ENCODE results near the gene PBLD. TPM values are rescaled to one million over a fixed set of nuclear protein-coding genes. Genes with fewer than 3 reads are reported as not detected.

The PBLD gene
- polyA plus RNA-seq, 3 donors = 1.5 to 3.4 (median 2.5) TPM

DNA sequence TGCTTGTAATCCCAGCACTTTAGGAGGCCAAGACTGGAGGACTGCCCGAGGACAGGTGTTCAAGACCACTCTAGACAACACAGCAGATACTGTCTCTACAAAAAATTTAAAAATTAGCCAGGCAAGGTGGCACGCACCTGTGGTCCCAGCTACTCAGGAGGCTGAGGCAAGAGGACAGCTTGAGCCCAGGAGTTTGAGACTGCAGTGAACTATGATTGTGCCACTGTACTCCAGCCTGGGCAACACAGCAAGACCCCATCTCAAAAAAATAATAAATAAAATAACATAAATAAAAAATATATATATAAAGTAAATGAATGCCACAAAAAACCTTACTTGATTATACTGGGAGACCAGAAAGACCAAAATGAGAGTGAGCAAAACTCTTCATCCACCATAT lies 20.8 kb upstream of the PBLD start:
- no peak overlapping the region for H2AFZ ChIP-seq (ENCODE audit: insufficient read depth, low read depth, low read length, poor library complexity, severe bottlenecking)
- no peaks in the 10 kb centered on the region for H3K4me1 ChIP-seq (ENCODE audit: control insufficient read depth in 1 of 2, insufficient read depth in 2 of 2, low read length in 2 of 2)
- WGBS (ENCODE audit: insufficient coverage) = 90% methylated on average over 1 of the region's 2 CpGs
- H3K4me1 Mint-ChIP-seq = no peaks in the 10 kb centered on the region
- H3K27ac ChIP-seq (ENCODE audit: low read depth in 1 of 2, low read length in 2 of 2) = no peak overlapping the region
- H3K27ac Mint-ChIP-seq = no peak overlapping the region
- H3K36me3 ChIP-seq (replicated peaks in 1 of 2; ENCODE audit: control insufficient read depth in 1 of 2, insufficient read depth in 2 of 2, low read length in 2 of 2) = peaks cover 15 to 42% of the 10 kb centered on the region in 2 donors
- intact Hi-C loops (cut with micrococcal nuclease) = no loop called here
- H3K79me2 ChIP-seq (ENCODE audit: insufficient read depth, low read length) = no peaks in the 10 kb centered on the region
- no peaks in the 10 kb centered on the region for H4K20me1 ChIP-seq (ENCODE audit: insufficient read depth, low read length)
- peaks cover 36 to 39% of the 10 kb centered on the region in 2 donors for H3K36me3 Mint-ChIP-seq
- H3K4me3 ChIP-seq (replicated peaks in 1 of 3; ENCODE audit: low read depth in 2 of 3, low read length in 3 of 3) = no peak overlapping the region
- H3K4me3 Mint-ChIP-seq = no peak overlapping the region
- DNase-seq = no peak
- H3K9me3 ChIP-seq (replicated peaks in 1 of 2; ENCODE audit: control insufficient read depth in 1 of 2, insufficient read depth in 1 of 2, low read length in 2 of 2) = no peaks in the 10 kb centered on the region
- H3K27me3 ChIP-seq (ENCODE audit: control insufficient read depth in 2 of 2, insufficient read depth in 2 of 2, low read length in 2 of 2) = no peaks in the 10 kb centered on the region
- no peak overlapping the region for H3K9ac ChIP-seq (ENCODE audit: insufficient read depth, low read length, poor library complexity, severe bottlenecking)
- no peaks in the 10 kb centered on the region for H3K9me3 Mint-ChIP-seq
- H3K4me2 ChIP-seq (replicated peaks; ENCODE audit: extremely low read depth, low read length, poor library complexity, severe bottlenecking) = no peak overlapping the region
- TF ChIP-seq, protein P1, sequence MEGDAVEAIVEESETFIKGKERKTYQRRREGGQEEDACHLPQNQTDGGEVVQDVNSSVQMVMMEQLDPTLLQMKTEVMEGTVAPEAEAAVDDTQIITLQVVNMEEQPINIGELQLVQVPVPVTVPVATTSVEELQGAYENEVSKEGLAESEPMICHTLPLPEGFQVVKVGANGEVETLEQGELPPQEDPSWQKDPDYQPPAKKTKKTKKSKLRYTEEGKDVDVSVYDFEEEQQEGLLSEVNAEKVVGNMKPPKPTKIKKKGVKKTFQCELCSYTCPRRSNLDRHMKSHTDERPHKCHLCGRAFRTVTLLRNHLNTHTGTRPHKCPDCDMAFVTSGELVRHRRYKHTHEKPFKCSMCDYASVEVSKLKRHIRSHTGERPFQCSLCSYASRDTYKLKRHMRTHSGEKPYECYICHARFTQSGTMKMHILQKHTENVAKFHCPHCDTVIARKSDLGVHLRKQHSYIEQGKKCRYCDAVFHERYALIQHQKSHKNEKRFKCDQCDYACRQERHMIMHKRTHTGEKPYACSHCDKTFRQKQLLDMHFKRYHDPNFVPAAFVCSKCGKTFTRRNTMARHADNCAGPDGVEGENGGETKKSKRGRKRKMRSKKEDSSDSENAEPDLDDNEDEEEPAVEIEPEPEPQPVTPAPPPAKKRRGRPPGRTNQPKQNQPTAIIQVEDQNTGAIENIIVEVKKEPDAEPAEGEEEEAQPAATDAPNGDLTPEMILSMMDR (IDR thresholded peaks at IDR 0.05) = no peak
- no peaks in the 10 kb centered on the region for H3K27me3 Mint-ChIP-seq (ENCODE audit: low read depth in 3 of 3)

DNA sequence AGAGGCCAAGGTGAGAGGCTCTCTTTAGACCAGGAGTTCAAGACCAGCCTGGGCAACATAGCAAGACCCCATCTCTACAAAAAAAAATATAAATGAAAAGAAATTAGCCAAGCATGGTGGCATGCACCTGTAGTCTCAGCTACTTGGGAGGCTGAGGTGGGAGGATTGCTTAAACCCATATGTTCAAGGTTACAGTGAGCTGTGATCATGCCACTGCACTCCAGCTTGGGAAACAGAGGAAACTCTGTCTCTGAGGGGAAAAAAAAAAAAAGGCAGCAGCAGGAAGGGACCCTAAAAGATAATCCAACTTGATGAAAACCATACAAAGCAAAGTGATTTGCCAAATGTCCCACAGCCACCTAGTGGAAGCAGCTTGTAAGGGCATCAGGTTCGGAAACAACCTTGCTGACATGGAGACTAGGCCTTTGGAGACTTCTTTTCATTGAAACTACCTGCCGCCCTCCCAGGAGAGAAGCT lies 15.6 kb upstream of the PBLD start:
- Histone ChIP-seq H4K20me1 (ENCODE audit: insufficient read depth, low read length) (peaks cover 29% of the 10 kb centered on the region), H3K27ac (ENCODE audit: low read depth in 1 of 2, low read length in 2 of 2) (no peak overlapping the region), H2AFZ (ENCODE audit: insufficient read depth, low read depth, low read length, poor library complexity, severe bottlenecking) (no peak overlapping the region), H3K9me3 (replicated peaks in 1 of 2; ENCODE audit: control insufficient read depth in 1 of 2, insufficient read depth in 1 of 2, low read length in 2 of 2) (no peaks in the 10 kb centered on the region), H3K9ac (ENCODE audit: insufficient read depth, low read length, poor library complexity, severe bottlenecking) (no peak overlapping the region), H3K27me3 (ENCODE audit: control insufficient read depth in 2 of 2, insufficient read depth in 2 of 2, low read length in 2 of 2) (no peaks in the 10 kb centered on the region), H3K36me3 (replicated peaks in 1 of 2; ENCODE audit: control insufficient read depth in 1 of 2, insufficient read depth in 2 of 2, low read length in 2 of 2) (peaks cover 31 to 55% of the 10 kb centered on the region in 2 donors), H3K4me1 (ENCODE audit: control insufficient read depth in 1 of 2, insufficient read depth in 2 of 2, low read length in 2 of 2) (no peaks in the 10 kb centered on the region), H3K4me3 (replicated peaks in 1 of 3; ENCODE audit: low read depth in 2 of 3, low read length in 3 of 3) (no peak overlapping the region), H3K79me2 (ENCODE audit: insufficient read depth, low read length) (no peaks in the 10 kb centered on the region), H3K4me2 (replicated peaks; ENCODE audit: extremely low read depth, low read length, poor library complexity, severe bottlenecking) (no peak overlapping the region)
- no peaks in the 10 kb centered on the region for H3K27me3 Mint-ChIP-seq (ENCODE audit: low read depth in 3 of 3)
- no peak overlapping the region for H3K4me3 Mint-ChIP-seq
- H3K36me3 Mint-ChIP-seq = peaks cover 37 to 59% of the 10 kb centered on the region in 2 donors
- peak overlapping the region in 3 of 7 donors; percentile 32 to 40 (median 32) for H3K27ac Mint-ChIP-seq
- H3K4me1 Mint-ChIP-seq = no peaks in the 10 kb centered on the region
- H3K9me3 Mint-ChIP-seq = no peaks in the 10 kb centered on the region
- peak; percentile 23 to 45 (median 42) for DNase-seq
- intact Hi-C loops (cut with micrococcal nuclease) = loop anchor here in 1 of 2 donors (5.0 kb wide), 1 partner anchor 136 kb away; no protein-coding TSS in a partner anchor
- TF ChIP-seq, protein P1 (IDR thresholded peaks at IDR 0.05) = peak; percentile 89
- whole genome bisulfite sequencing (ENCODE audit: insufficient coverage) = 63% methylated on average over 2 of the region's 2 CpGs
